OCI-LY1 (cell line): ENCODE measurements around the gene CCDC78.

Experiments
- H2AFZ ChIP-seq: fragments of 200-600 bp; sonication (generic), shearing (Covaris generic); 2 replicates; pipeline ENCODE4 v1.6.0; 2014; ENCODE audit warnings: antibody characterized with exemption, mild to moderate bottlenecking, low read length
- H3F3A ChIP-seq: fragments of 200-600 bp; sonication (generic), shearing (Covaris generic); 2 replicates; pipeline ENCODE4 v1.6.0; 2014; ENCODE audit warnings: mild to moderate bottlenecking, antibody characterized with exemption, low read length, moderate library complexity; ENCODE audit not compliant: insufficient read depth
- H3K27ac ChIP-seq: fragments of 200-600 bp; sonication (generic); 2 replicates; pipeline ENCODE4 v1.5.1; 2014; ENCODE audit warnings: low read length, mixed run types, mild to moderate bottlenecking, low read depth; ENCODE audit not compliant: poor library complexity, severe bottlenecking
- H3K27me3 ChIP-seq: fragments of 200-600 bp; sonication (generic); 2 replicates; pipeline ENCODE4 v1.6.0; 2014; ENCODE audit warnings: antibody characterized with exemption, mild to moderate bottlenecking, low read length, moderate library complexity; ENCODE audit not compliant: insufficient read depth
- H3K36me3 ChIP-seq: fragments of 200-600 bp; sonication (generic); 2 replicates; pipeline ENCODE4 v1.6.1; 2014; ENCODE audit warnings: mild to moderate bottlenecking, antibody characterized with exemption, low read length, moderate library complexity, mixed read lengths; ENCODE audit not compliant: insufficient read depth
- H3K4me1 ChIP-seq: fragments of 200-600 bp; sonication (generic); 2 replicates; pipeline ENCODE4 v1.5.1; 2014; ENCODE audit warnings: mild to moderate bottlenecking, low read length, moderate library complexity; ENCODE audit not compliant: insufficient read depth, severe bottlenecking
- H3K4me2 ChIP-seq: fragments of 200-600 bp; sonication (generic), shearing (Covaris generic); 2 replicates; pipeline ENCODE4 v1.6.1; 2014; ENCODE audit warnings: low read length
- H3K4me3 ChIP-seq: fragments of 200-600 bp; sonication (generic); 2 replicates; pipeline ENCODE4 v1.5.1; 2014; ENCODE audit warnings: low read length, low read depth, mild to moderate bottlenecking, mixed read lengths; ENCODE audit not compliant: poor library complexity, severe bottlenecking
- H3K79me2 ChIP-seq: fragments of 200-600 bp; shearing (Covaris generic); 2 replicates; pipeline ENCODE4 v1.6.1; 2016; ENCODE audit warnings: mixed run types, low read length, mixed read lengths; ENCODE audit not compliant: insufficient read depth
- H3K9ac ChIP-seq: fragments of 200-600 bp; sonication (generic), shearing (Covaris generic); 2 replicates; pipeline ENCODE4 v1.6.1; 2014; ENCODE audit warnings: mild to moderate bottlenecking, low read length, mixed read lengths
- H3K9me2 ChIP-seq: fragments of 200-600 bp; sonication (generic), shearing (Covaris generic); 2 replicates; pipeline ENCODE4 v1.6.1; 2014; ENCODE audit warnings: low read depth, mild to moderate bottlenecking, low read length, mixed read lengths
- H3K9me3 ChIP-seq: fragments of 200-600 bp; shearing (Covaris generic); 2 replicates; pipeline ENCODE4 v1.6.1; 2014; ENCODE audit warnings: low read length, mixed read lengths
- H4K20me1 ChIP-seq: fragments of 200-600 bp; sonication (generic), shearing (Covaris generic); 2 replicates; pipeline ENCODE4 v1.6.0; 2016; ENCODE audit warnings: mild to moderate bottlenecking, low read length; ENCODE audit not compliant: insufficient read depth
- CTCF ChIP-seq: fragments of 200-600 bp; sonication (generic), shearing (Covaris generic); IDR thresholded peaks from 2 replicates; pipeline ENCODE4 v1.5.1; 2017; ENCODE audit warnings: mild to moderate bottlenecking, antibody characterized with exemption, low read length, moderate library complexity, mixed read lengths
- EZH2 ChIP-seq: fragments of 200-600 bp; sonication (generic), shearing (Covaris generic); IDR thresholded peaks from 2 replicates; pipeline ENCODE4 v1.8.0; 2017; ENCODE audit warnings: borderline replicate concordance, mixed run types, mild to moderate bottlenecking, antibody characterized with exemption, low read length, moderate library complexity, mixed read lengths

CCDC78 gene

GRCh38 chr16:725041-725376 is 1.2 kb downstream of the CCDC78 start:
- H3K9ac ChIP-seq: no peak overlapping the region
- H3K9me3 ChIP-seq: no peaks in the 10 kb centered on the region
- H3K27ac ChIP-seq: no peak overlapping the region
- no peaks in the 10 kb centered on the region for H3K9me2 ChIP-seq
- no peaks in the 10 kb centered on the region for H3K27me3 ChIP-seq
- no peak overlapping the region for H2AFZ ChIP-seq
- no peak overlapping the region for H3K4me3 ChIP-seq
- H3K4me1 ChIP-seq: peaks cover 43% of the 10 kb centered on the region
- TF ChIP-seq EZH2 (no peak), CTCF (no peak)
- no peak overlapping the region for H3K4me2 ChIP-seq
- no peaks in the 10 kb centered on the region for H4K20me1 ChIP-seq
- H3K79me2 ChIP-seq: no peaks in the 10 kb centered on the region
- peaks cover 10% of the 10 kb centered on the region for H3K36me3 ChIP-seq
- peaks cover 4% of the 10 kb centered on the region; the same call in 1 of the 2 replicates for H3F3A ChIP-seq

DNA sequence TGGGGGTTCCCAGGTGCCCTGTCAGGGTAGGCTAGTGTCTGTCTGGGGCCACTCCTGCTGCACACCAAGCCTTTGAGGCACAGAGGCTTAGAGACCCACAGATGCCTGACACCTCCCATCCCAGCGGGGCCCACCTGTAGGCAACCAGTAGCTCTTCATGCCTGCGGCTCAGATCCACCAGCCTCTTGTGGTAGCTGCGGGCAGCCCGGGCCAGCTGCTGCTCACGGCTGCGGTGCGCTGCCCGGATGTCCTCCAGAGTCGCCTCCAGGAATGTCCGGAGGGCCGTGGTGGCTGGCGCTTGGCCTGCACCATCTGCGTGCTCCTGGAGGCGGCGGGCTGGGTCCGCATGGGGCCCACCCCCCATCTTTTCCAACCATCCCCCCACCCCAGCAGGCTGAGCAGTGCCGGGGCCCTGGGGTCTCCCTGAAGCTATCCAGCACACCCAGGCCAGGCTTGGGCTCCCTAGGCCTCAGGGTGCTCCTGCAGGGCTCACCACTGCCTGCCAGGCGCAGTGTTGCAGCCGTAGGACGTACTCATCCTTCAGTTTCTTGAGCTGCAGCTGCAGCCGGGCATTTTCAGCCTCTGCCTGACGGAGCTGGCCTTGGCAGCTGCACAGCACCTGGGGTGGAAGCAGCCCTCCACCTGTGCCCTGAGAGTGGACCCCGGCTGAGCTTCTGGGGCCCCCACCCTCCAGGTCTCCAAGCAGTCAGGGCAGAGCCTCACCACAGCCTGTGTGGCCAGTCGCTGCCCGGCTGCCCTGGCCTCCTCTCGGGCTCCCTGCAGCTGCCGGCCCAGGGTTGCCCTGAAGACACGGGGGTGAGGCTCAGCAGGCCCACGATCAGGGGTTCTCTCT is 1.8 kb downstream of the CCDC78 start:
- H4K20me1 ChIP-seq: no peaks in the 10 kb centered on the region
- H3K4me3 ChIP-seq: no peak overlapping the region
- H3K9me2 ChIP-seq: no peaks in the 10 kb centered on the region
- TF ChIP-seq CTCF (no peak), EZH2 (no peak)
- no peaks in the 10 kb centered on the region for H3K27me3 ChIP-seq
- H3K4me2 ChIP-seq: no peak overlapping the region
- H3K27ac ChIP-seq: no peak overlapping the region
- H3K79me2 ChIP-seq: no peaks in the 10 kb centered on the region
- H3K36me3 ChIP-seq: peaks cover 8% of the 10 kb centered on the region
- no peak overlapping the region for H2AFZ ChIP-seq
- peaks cover 4% of the 10 kb centered on the region; the same call in 1 of the 2 replicates for H3F3A ChIP-seq
- peaks cover 44% of the 10 kb centered on the region for H3K4me1 ChIP-seq
- H3K9ac ChIP-seq: no peak overlapping the region
- H3K9me3 ChIP-seq: no peaks in the 10 kb centered on the region

DNA sequence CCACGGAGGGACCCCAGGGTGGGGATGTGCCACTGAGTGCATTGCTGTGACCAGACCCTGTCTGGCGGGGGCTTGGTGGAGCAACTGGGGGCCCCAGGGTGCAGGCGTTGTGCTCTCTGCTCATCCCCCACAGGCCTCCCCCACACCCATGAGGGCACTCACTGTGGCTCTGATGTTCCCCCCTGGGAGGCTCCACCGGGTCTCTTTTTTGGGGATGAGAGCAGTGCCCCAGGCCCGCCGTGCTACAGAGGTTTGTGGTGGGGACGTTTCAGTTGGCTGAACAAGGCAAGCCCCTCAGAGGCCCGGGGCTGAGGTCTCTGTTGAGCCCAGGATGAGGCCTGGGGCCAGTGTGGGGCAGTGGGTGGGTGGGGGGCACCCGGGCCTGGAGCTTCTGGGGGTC is 2.5 kb downstream of the CCDC78 start:
- Histone ChIP-seq H3K9ac (no peak overlapping the region), H3F3A (peaks cover 4% of the 10 kb centered on the region; the same call in 1 of the 2 replicates), H3K4me2 (no peak overlapping the region), H3K4me1 (peaks cover 38% of the 10 kb centered on the region), H3K9me2 (no peaks in the 10 kb centered on the region), H3K9me3 (no peaks in the 10 kb centered on the region), H3K4me3 (no peak overlapping the region), H3K27ac (no peak overlapping the region), H3K27me3 (no peaks in the 10 kb centered on the region), H2AFZ (no peak overlapping the region), H4K20me1 (no peaks in the 10 kb centered on the region), H3K79me2 (no peaks in the 10 kb centered on the region), H3K36me3 (peaks cover 8% of the 10 kb centered on the region)
- no peak for TF ChIP-seq EZH2
- no peak for TF ChIP-seq CTCF
